IgD-negative memory B cell (primary cell): ENCODE data around the gene PRRG3. TPM values are rescaled to one million over a fixed set of nuclear protein-coding genes. Genes with fewer than 3 reads are reported as not detected.

Source experiments
- H3K27ac Mint-ChIP-seq, 3 donors: one replicate each; pipeline ENCODE4 v1.8.0; 2020 to 2022; ENCODE audit warnings: mild to moderate bottlenecking in 3 of 3, mixed read lengths in 3 of 3, moderate library complexity in 1 of 3
- H3K27me3 Mint-ChIP-seq: one replicate; pipeline ENCODE4 v1.8.0; 2021; ENCODE audit warnings: mixed read lengths
- H3K36me3 Mint-ChIP-seq: one replicate; pipeline ENCODE4 v1.8.0; 2020; ENCODE audit warnings: mild to moderate bottlenecking, mixed read lengths
- H3K4me1 Mint-ChIP-seq, 3 donors: one replicate each; pipeline ENCODE4 v1.8.0; 2020 to 2022; ENCODE audit warnings: mixed read lengths in 3 of 3, mild to moderate bottlenecking in 1 of 3
- H3K4me3 Mint-ChIP-seq, 4 donors: one replicate each; pipeline ENCODE4 v1.8.0; 2020 to 2022; ENCODE audit warnings: mild to moderate bottlenecking in 4 of 4, mixed read lengths in 4 of 4, moderate library complexity in 3 of 4
- H3K9me3 Mint-ChIP-seq, 3 donors: one replicate each; pipeline ENCODE4 v1.8.0; 2020 to 2021; ENCODE audit warnings: mixed read lengths in 3 of 3, mild to moderate bottlenecking in 1 of 3
- polyA plus RNA-seq: library from polyadenylated mRNA; unstranded; fragments of 300-500 nt; fragmentation: Illumina TruSeq; gene quantifications from one replicate; pipeline ENCODE4 v1.2.3, GENCODE V29; 2021

The PRRG3 gene
- polyA plus RNA-seq, 1 donor from 2014 or later: not detected

- no peak overlapping the region for H3K27ac Mint-ChIP-seq
- H3K4me1 Mint-ChIP-seq: no peaks in the 10 kb centered on the region
- peaks cover 1% of the 10 kb centered on the region for H3K27me3 Mint-ChIP-seq
- H3K4me3 Mint-ChIP-seq: no peak overlapping the region
- H3K9me3 Mint-ChIP-seq: peaks cover 0 to 2% (median 0%) of the 10 kb centered on the region in 3 donors
- H3K36me3 Mint-ChIP-seq: no peaks in the 10 kb centered on the region
Observed at GRCh38 chrX:151743651-151744470, 48.6 kb downstream of the PRRG3 start.

- H3K9me3 Mint-ChIP-seq: peaks cover 0 to 2% (median 0%) of the 10 kb centered on the region in 3 donors
- no peak overlapping the region for H3K27ac Mint-ChIP-seq
- H3K27me3 Mint-ChIP-seq: peaks cover 1% of the 10 kb centered on the region
- H3K4me1 Mint-ChIP-seq: no peaks in the 10 kb centered on the region
- H3K4me3 Mint-ChIP-seq: no peak overlapping the region
- no peaks in the 10 kb centered on the region for H3K36me3 Mint-ChIP-seq
Observed at GRCh38 chrX:151745651-151746050, 50.4 kb downstream of the PRRG3 start.

- Mint-ChIP-seq H3K9me3 (peaks cover 0 to 2% (median 0%) of the 10 kb centered on the region in 3 donors), H3K36me3 (no peaks in the 10 kb centered on the region), H3K4me3 (no peak overlapping the region), H3K27me3 (peaks cover 1% of the 10 kb centered on the region), H3K27ac (no peak overlapping the region), H3K4me1 (no peaks in the 10 kb centered on the region)
Observed at GRCh38 chrX:151746502-151746901, 51.2 kb downstream of the PRRG3 start.

GRCh38 chrX:151750511-151750910 lies 55.3 kb downstream of the PRRG3 start:
- no peaks in the 10 kb centered on the region for H3K9me3 Mint-ChIP-seq
- no peaks in the 10 kb centered on the region for H3K4me1 Mint-ChIP-seq
- H3K27me3 Mint-ChIP-seq: peaks cover 1% of the 10 kb centered on the region
- H3K36me3 Mint-ChIP-seq: no peaks in the 10 kb centered on the region
- no peak overlapping the region for H3K4me3 Mint-ChIP-seq
- no peak overlapping the region for H3K27ac Mint-ChIP-seq

- H3K36me3 Mint-ChIP-seq: no peaks in the 10 kb centered on the region
- no peaks in the 10 kb centered on the region for H3K4me1 Mint-ChIP-seq
- no peaks in the 10 kb centered on the region for H3K9me3 Mint-ChIP-seq
- H3K27me3 Mint-ChIP-seq: peaks cover 1% of the 10 kb centered on the region
- no peak overlapping the region for H3K27ac Mint-ChIP-seq
- H3K4me3 Mint-ChIP-seq: no peak overlapping the region
Observed at GRCh38 chrX:151752847-151753246, 57.6 kb downstream of the PRRG3 start.

GRCh38 chrX:151753313-151754046 lies 58.2 kb downstream of the PRRG3 start:
- no peak overlapping the region for H3K4me3 Mint-ChIP-seq
- no peak overlapping the region for H3K27ac Mint-ChIP-seq
- no peaks in the 10 kb centered on the region for H3K36me3 Mint-ChIP-seq
- H3K9me3 Mint-ChIP-seq: no peaks in the 10 kb centered on the region
- no peaks in the 10 kb centered on the region for H3K4me1 Mint-ChIP-seq
- peaks cover 1% of the 10 kb centered on the region for H3K27me3 Mint-ChIP-seq

GRCh38 chrX:151754047-151754429 lies 58.8 kb downstream of the PRRG3 start:
- Mint-ChIP-seq H3K4me1 (no peaks in the 10 kb centered on the region), H3K36me3 (no peaks in the 10 kb centered on the region), H3K4me3 (no peak overlapping the region), H3K9me3 (no peaks in the 10 kb centered on the region), H3K27me3 (peaks cover 1% of the 10 kb centered on the region), H3K27ac (no peak overlapping the region)

- Mint-ChIP-seq H3K4me3 (no peak overlapping the region), H3K9me3 (no peaks in the 10 kb centered on the region), H3K4me1 (no peaks in the 10 kb centered on the region), H3K27me3 (peaks cover 3% of the 10 kb centered on the region), H3K36me3 (no peaks in the 10 kb centered on the region), H3K27ac (no peak overlapping the region)
Observed at GRCh38 chrX:151754641-151755215, 59.5 kb downstream of the PRRG3 start.

Other genes with a start within 250 kb of the PRRG3 start
- not detected for gene PASD1, start 131.8 kb upstream of the PRRG3 start, polyA plus RNA-seq
- not detected for gene FATE1, start 20.6 kb downstream of the PRRG3 start, polyA plus RNA-seq
- gene CNGA2, start 39.3 kb downstream of the PRRG3 start, polyA plus RNA-seq: not detected
- gene MAGEA4, start 217.4 kb downstream of the PRRG3 start, polyA plus RNA-seq: not detected